DND-41 (cell line): Measurements from ENCODE around the gene DGKB.

ENCODE experiments used
- CTCF ChIP-seq: IDR thresholded peaks from 2 replicates; pipeline ENCODE4 v1.5.1; 2012; ENCODE audit warnings: borderline replicate concordance, low read length, moderate library complexity, mild to moderate bottlenecking; ENCODE audit not compliant: poor library complexity, severe bottlenecking; ENCODE audit errors: extremely low read depth
- EZH2 ChIP-seq: IDR thresholded peaks from 3 replicates; pipeline ENCODE4 v1.6.1; 2012; ENCODE audit warnings: borderline replicate concordance, low read depth, mild to moderate bottlenecking, moderate library complexity, low read length, inconsistent platforms; ENCODE audit not compliant: severe bottlenecking

DNA sequence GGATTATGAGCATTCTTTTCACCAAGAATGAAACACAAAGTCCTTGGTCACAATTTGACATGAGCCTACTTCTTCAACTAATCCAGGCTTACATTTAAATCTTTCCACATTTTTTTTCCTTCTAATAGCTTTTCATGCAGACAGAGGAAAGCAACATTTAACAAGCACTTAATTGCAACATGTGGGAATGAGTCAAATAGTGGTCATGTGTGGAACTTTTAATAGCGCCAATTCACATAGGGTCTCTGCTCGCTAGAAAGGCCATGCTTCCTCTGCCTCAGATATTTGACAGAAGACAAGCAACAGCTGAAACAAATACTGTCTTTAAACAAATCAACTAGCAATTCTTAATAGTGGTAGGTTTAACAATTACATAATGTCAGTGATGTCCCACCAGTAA lies 627.2 kb downstream of the DGKB start:
- TF ChIP-seq CTCF, result no peak
- no peak for TF ChIP-seq EZH2
